Breast epithelium (tissue), 4 donors: Measurements from ENCODE around the gene ANXA5. TPM values are rescaled to one million over a fixed set of nuclear protein-coding genes. Genes with fewer than 3 reads are reported as not detected.

Experiments
- DNase-seq, 2 donors: peaks; one replicate each; pipeline ENCODE4 v3.0.0-alpha.2; 2019; ENCODE audit warnings: low spot score in 2 of 2
- H3K27ac ChIP-seq, 2 donors: fragments of 200-600 bp; sonication (generic) in 1 of 2; one replicate each; pipeline ENCODE4 v1.5.1; 2016 to 2019; ENCODE audit warnings: mild to moderate bottlenecking in 1 of 2
- H3K27me3 ChIP-seq, 2 donors: fragments of 200-600 bp; sonication (generic) in 1 of 2; one replicate each; pipeline versions ENCODE4 v1.5.1 to v1.6.0; 2017 to 2019; ENCODE audit warnings: control low read depth in 1 of 2, mild to moderate bottlenecking in 1 of 2
- H3K36me3 ChIP-seq: fragments of 200-600 bp; one replicate; pipeline ENCODE4 v1.5.1; 2019
- H3K4me1 ChIP-seq, 2 donors: fragments of 200-600 bp; sonication (generic); one replicate each; pipeline ENCODE4 v1.5.1; 2016 to 2019; ENCODE audit warnings: control low read depth in 1 of 2
- H3K4me3 ChIP-seq, 3 donors: fragments of 200-600 bp; sonication (generic); 1 replicate in 2 of 3; 2 replicates in 1 of 3; pipeline ENCODE4 v1.5.1; 2016 to 2019; ENCODE audit warnings: mild to moderate bottlenecking in 3 of 3, moderate library complexity in 2 of 3
- H3K9me3 ChIP-seq, 2 donors: fragments of 200-600 bp; sonication (generic) in 1 of 2; one replicate each; pipeline ENCODE4 v1.5.1; 2016 to 2019; ENCODE audit warnings: control low read depth in 1 of 2
- POLR2A ChIP-seq: fragments of 450-650 bp; IDR thresholded peaks from one replicate; pipeline ENCODE4 v1.6.1; 2016; ENCODE audit warnings: antibody characterized with exemption, mild to moderate bottlenecking, moderate library complexity
- POLR2AphosphoS5 ChIP-seq, 3 donors: sonication (generic); formaldehyde crosslinking; IDR thresholded peaks; one replicate each; pipeline ENCODE4 v1.6.1; 2017; ENCODE audit warnings: antibody characterized with exemption in 3 of 3
- intact Hi-C: fragments of 100-400 bp; cut with DNase I; formaldehyde crosslinking; loops from one replicate; pipeline ENCODE4 v1.15.1; 2023; ENCODE audit warnings: low total_unique reads
- total RNA-seq, 3 donors: library from RNA; depleted of rRNA; stranded (reverse); fragments of >200 nt; gene quantifications; one replicate each; pipeline ENCODE4 v1.1.0, GENCODE V29; 2016
- TF ChIP-seq, protein P1 (sequence below), 3 donors: fragments of 450-650 bp; IDR thresholded peaks; one replicate each; pipeline ENCODE4 v1.5.1; 2016 to 2017; ENCODE audit warnings: antibody characterized with exemption in 3 of 3, mild to moderate bottlenecking in 3 of 3, moderate library complexity in 3 of 3

The ANXA5 gene
- total RNA-seq, 3 donors from 2014 or later = 286 to 430 (median 292) TPM

DNA sequence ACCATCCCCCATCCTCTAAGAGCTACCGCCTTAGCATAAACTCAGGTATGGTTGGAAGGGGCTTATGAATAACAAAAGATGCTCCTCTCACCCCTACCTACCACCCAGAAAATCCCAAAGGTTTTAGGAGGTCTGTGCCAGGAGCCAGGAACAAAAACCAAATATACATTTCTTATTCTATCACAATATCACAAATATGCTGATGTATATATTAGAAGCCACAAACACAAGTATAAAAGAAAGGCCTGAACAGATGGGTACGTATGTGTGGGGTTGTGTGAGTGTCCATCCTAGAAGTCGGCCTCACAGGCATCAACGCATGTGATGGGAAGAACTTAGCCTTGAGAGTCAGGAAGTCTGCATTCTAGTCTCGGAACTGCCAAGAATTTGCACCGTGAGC lies 8.7 kb upstream of the ANXA5 start:
- Histone ChIP-seq H3K4me3 (no peak overlapping the region), H3K27ac (no peak overlapping the region), H3K9me3 (no peaks in the 10 kb centered on the region), H3K27me3 (no peaks in the 10 kb centered on the region), H3K36me3 (no peaks in the 10 kb centered on the region), H3K4me1 (no peaks in the 10 kb centered on the region)
- no peak for TF ChIP-seq POLR2A
- TF ChIP-seq, protein P1, sequence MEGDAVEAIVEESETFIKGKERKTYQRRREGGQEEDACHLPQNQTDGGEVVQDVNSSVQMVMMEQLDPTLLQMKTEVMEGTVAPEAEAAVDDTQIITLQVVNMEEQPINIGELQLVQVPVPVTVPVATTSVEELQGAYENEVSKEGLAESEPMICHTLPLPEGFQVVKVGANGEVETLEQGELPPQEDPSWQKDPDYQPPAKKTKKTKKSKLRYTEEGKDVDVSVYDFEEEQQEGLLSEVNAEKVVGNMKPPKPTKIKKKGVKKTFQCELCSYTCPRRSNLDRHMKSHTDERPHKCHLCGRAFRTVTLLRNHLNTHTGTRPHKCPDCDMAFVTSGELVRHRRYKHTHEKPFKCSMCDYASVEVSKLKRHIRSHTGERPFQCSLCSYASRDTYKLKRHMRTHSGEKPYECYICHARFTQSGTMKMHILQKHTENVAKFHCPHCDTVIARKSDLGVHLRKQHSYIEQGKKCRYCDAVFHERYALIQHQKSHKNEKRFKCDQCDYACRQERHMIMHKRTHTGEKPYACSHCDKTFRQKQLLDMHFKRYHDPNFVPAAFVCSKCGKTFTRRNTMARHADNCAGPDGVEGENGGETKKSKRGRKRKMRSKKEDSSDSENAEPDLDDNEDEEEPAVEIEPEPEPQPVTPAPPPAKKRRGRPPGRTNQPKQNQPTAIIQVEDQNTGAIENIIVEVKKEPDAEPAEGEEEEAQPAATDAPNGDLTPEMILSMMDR (IDR thresholded peaks at IDR 0.05) = no peak
- TF ChIP-seq POLR2AphosphoS5 (IDR thresholded peaks at IDR 0.05) = no peak
- intact Hi-C loops = no loop called here
- no peak for DNase-seq

DNA sequence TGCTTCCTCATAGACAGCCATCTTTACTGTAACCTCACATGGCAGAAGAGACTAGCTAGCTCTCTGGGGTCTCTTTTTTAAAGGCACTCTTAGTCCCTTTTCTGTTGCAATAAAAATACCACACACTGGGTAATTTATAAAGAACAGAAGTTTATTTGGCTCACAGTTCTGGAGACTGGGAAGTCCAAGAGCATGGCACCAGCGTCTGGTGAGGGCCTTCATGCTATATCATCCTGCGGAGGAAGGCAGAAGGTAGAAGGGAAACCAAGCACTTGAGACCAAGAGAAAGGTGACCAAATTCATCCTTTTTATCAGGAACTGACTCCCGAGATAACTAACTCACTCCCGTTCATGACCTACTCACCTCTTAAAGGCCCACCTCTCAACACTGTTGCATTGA lies 5.4 kb upstream of the ANXA5 start:
- H3K9me3 ChIP-seq = no peaks in the 10 kb centered on the region
- H3K4me3 ChIP-seq = no peak overlapping the region
- H3K27ac ChIP-seq = no peak overlapping the region
- no peak for TF ChIP-seq POLR2AphosphoS5 (IDR thresholded peaks at IDR 0.05)
- no peak for TF ChIP-seq POLR2A
- TF ChIP-seq, protein P1 (IDR thresholded peaks at IDR 0.05) = no peak
- H3K4me1 ChIP-seq = no peaks in the 10 kb centered on the region
- no peaks in the 10 kb centered on the region for H3K27me3 ChIP-seq
- DNase-seq = no peak
- no peaks in the 10 kb centered on the region for H3K36me3 ChIP-seq
- intact Hi-C loops = no loop called here

DNA sequence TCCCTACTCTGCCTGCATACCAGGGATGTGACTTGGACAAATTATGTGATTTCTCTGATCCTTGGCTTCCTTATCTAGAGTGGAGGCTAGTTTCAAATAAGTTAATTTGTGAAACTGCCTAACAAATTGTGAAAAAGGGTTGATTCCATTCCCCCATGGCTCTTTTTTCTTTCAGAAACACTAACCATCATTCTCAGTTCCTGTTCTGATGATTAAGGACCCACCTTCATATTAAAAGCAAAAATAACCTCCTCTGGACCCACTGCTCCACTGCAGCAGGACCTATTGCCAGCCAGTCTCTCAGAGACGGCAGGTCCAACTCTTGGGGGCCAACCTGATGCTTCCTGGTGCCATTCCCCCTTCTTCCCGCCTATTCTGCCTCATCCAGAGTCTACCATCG lies 4.5 kb upstream of the ANXA5 start:
- DNase-seq = no peak
- Histone ChIP-seq H3K36me3 (no peaks in the 10 kb centered on the region), H3K27me3 (no peaks in the 10 kb centered on the region), H3K9me3 (no peaks in the 10 kb centered on the region), H3K4me3 (no peak overlapping the region), H3K27ac (no peak overlapping the region), H3K4me1 (no peaks in the 10 kb centered on the region)
- no peak for TF ChIP-seq POLR2A
- no peak for TF ChIP-seq POLR2AphosphoS5 (IDR thresholded peaks at IDR 0.05)
- TF ChIP-seq, protein P1 (IDR thresholded peaks at IDR 0.05) = no peak
- intact Hi-C loops = no loop called here

DNA sequence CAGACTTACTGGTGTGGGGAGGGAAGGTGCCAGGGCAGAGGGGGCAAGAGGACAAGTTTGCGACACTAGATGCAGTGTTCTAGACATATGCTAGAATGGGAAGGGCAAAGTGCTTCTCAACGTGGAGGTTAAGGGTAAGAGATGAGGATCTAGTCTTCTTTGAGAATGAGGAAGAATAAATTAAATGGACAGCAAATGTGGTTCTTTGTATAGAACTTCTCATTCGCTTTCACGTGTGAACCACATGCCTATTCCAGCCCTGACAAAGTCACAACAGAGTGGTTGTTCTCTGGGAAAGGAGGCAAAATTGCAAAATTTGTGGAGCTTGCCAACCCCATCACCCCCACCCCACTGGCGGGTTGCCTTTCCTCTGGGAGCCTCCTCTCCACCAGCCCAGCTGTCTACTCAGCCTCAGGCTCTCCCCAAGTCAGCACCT lies 1.5 kb upstream of the ANXA5 start:
- Histone ChIP-seq H3K27me3 (no peaks in the 10 kb centered on the region), H3K9me3 (no peaks in the 10 kb centered on the region), H3K27ac (no peak overlapping the region), H3K4me3 (no peak overlapping the region), H3K4me1 (no peaks in the 10 kb centered on the region), H3K36me3 (no peaks in the 10 kb centered on the region)
- TF ChIP-seq, protein P1 (IDR thresholded peaks at IDR 0.05) = no peak
- no peak for TF ChIP-seq POLR2A
- no peak for TF ChIP-seq POLR2AphosphoS5 (IDR thresholded peaks at IDR 0.05)
- no peak for DNase-seq
- intact Hi-C loops = no loop called here

DNA sequence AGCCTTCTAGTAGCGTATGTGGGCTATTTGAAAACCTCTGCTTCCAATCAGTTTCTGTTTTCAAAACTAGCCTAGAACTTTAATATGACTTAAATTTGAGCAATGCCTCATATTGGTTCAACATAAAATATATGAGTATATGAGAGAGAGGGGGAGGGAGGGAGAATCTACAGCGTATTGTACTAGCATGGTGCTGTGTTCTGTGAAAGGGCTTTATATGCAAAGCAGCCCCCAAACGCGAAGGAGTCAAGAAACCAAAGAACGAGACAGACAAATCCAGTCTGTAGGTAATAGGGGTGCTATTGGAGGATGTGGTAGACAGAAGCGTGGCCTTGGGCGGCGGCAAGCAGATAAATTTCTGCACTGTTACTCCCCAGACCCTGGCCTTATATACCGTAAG lies 784 bp upstream of the ANXA5 start:
- intact Hi-C loops = no loop called here

More for the DNA sequence above, 784 bp upstream of the ANXA5 start:
- H3K27me3 ChIP-seq = no peaks in the 10 kb centered on the region
- H3K4me1 ChIP-seq = no peaks in the 10 kb centered on the region
- H3K36me3 ChIP-seq = no peaks in the 10 kb centered on the region
- no peak for DNase-seq
- no peak for TF ChIP-seq POLR2AphosphoS5 (IDR thresholded peaks at IDR 0.05)
- TF ChIP-seq, protein P1 (IDR thresholded peaks at IDR 0.05) = no peak
- no peak for TF ChIP-seq POLR2A
- H3K27ac ChIP-seq = peak overlapping the region; percentile 93 to 98
- peak overlapping the region; percentile 67 to 98 (median 97) for H3K4me3 ChIP-seq
- H3K9me3 ChIP-seq = no peaks in the 10 kb centered on the region
